A673 (cell line): Measurements from ENCODE around the gene NDUFS7. TPM values are rescaled to one million over a fixed set of nuclear protein-coding genes. Genes with fewer than 3 reads are reported as not detected.

Source experiments
- BruUV-seq: library from RNA; stranded (reverse); fragments of 400-500 nt; replicated peaks from 2 replicates; lab custom pipeline; 2021; lab: Mats Ljungman, UMichigan
- CTCF ChIA-PET: fragments of 300-600 bp; sonication (Branson Sonifier 250); formaldehyde crosslinking; loops from one replicate; lab custom pipeline; 2022; ENCODE audit warnings: antibody characterized with exemption; lab: Charles Lee
- POLR2A ChIA-PET: fragments of 300-600 bp; sonication (Branson Sonifier 250); formaldehyde crosslinking; loops from one replicate; lab custom pipeline; 2022; ENCODE audit warnings: antibody characterized with exemption; ENCODE audit not compliant: low non-redundant PET; lab: Charles Lee
- DNase-seq: peaks from one replicate; pipeline ENCODE4 v3.0.0-alpha.2; 2015; ENCODE audit warnings: low spot score
- H3K27ac ChIP-seq: fragments of 200-600 bp; sonication (generic); 2 replicates; pipeline ENCODE4 v1.5.1; 2016; ENCODE audit warnings: mixed run types, low read depth, mild to moderate bottlenecking, mixed read lengths, antibody characterized with exemption, low read length; ENCODE audit not compliant: poor library complexity, severe bottlenecking
- H3K27me3 ChIP-seq: fragments of 200-600 bp; sonication (generic); replicated peaks from 2 replicates; pipeline ENCODE4 v1.6.1; 2017; ENCODE audit warnings: mixed run types, low read depth, mild to moderate bottlenecking, mixed read lengths, antibody characterized with exemption, low read length; ENCODE audit not compliant: insufficient read depth, poor library complexity
- H3K36me3 ChIP-seq: fragments of 200-600 bp; sonication (generic); 2 replicates; pipeline ENCODE4 v1.6.1; 2016; ENCODE audit warnings: mixed run types, mild to moderate bottlenecking, mixed read lengths, antibody characterized with exemption, low read length; ENCODE audit not compliant: insufficient read depth, poor library complexity, severe bottlenecking
- H3K4me1 ChIP-seq: fragments of 200-600 bp; sonication (generic); 2 replicates; pipeline ENCODE4 v1.6.1; 2017; ENCODE audit warnings: mixed run types, mild to moderate bottlenecking, mixed read lengths, antibody characterized with exemption, low read length; ENCODE audit not compliant: insufficient read depth, poor library complexity, severe bottlenecking
- H3K4me3 ChIP-seq: fragments of 200-600 bp; sonication (generic); 2 replicates; pipeline ENCODE4 v1.5.1; 2016; ENCODE audit warnings: low read depth, mixed run types, mild to moderate bottlenecking, mixed read lengths, low read length; ENCODE audit not compliant: poor library complexity, severe bottlenecking
- H3K9me3 ChIP-seq: fragments of 200-600 bp; sonication (generic); 2 replicates; pipeline ENCODE4 v1.6.1; 2016; ENCODE audit warnings: mixed run types, low read depth, mild to moderate bottlenecking, mixed read lengths, antibody characterized with exemption, low read length; ENCODE audit not compliant: poor library complexity, severe bottlenecking
- CTCF ChIP-seq: fragments of 300-800, 200-600 bp; sonication (generic); conservative IDR thresholded peaks from 2 replicates; pipeline ENCODE4 v1.5.1; 2017; ENCODE audit warnings: low read depth, mild to moderate bottlenecking, antibody characterized with exemption, low read length, moderate library complexity, mixed read lengths
- EZH2 ChIP-seq: fragments of 200-600 bp; sonication (generic); IDR thresholded peaks from 2 replicates; pipeline ENCODE4 v1.6.1; 2017; ENCODE audit warnings: borderline replicate concordance, low read depth, mild to moderate bottlenecking, mixed read lengths, antibody characterized with exemption, low read length; ENCODE audit not compliant: poor library complexity, severe bottlenecking
- intact Hi-C: fragments of 100-400 bp; cut with micrococcal nuclease; formaldehyde crosslinking; loops from one replicate; pipeline ENCODE4 v1.10.0; 2022; ENCODE audit not compliant: unreplicated experiment
- total RNA-seq: library from RNA; stranded (reverse); gene quantifications from 2 replicates; pipeline ENCODE4 v1.2.3, GENCODE V29; 2021

The NDUFS7 gene
- total RNA-seq, 1 experiment from 2014 or later, result 101 TPM

- ChIA-PET POLR2A (no interaction called here), CTCF (interaction anchor here (2.2 kb wide), 1 partner anchor 116 kb away, joined by 7 read pairs; no protein-coding TSS in a partner anchor)
- BruUV-seq, result no TSS peak
- H3K9me3 ChIP-seq, result no peaks in the 10 kb centered on the region
- DNase-seq, result peak; percentile 35
- intact Hi-C loops, result no loop called here
- no peaks in the 10 kb centered on the region for H3K27me3 ChIP-seq
- H3K4me3 ChIP-seq, result peak overlapping the region; percentile 29
- H3K27ac ChIP-seq, result peak overlapping the region; percentile 83
- no peak for TF ChIP-seq EZH2
- no peak for TF ChIP-seq CTCF
- H3K36me3 ChIP-seq, result peaks cover 34% of the 10 kb centered on the region
- H3K4me1 ChIP-seq, result peaks cover 54% of the 10 kb centered on the region
Measured at GRCh38 chr19:1360126-1360817, 23.4 kb upstream of the NDUFS7 start.

GRCh38 chr19:1360818-1361461 lies 22.8 kb upstream of the NDUFS7 start:
- Histone ChIP-seq H3K27ac (peak overlapping the region; percentile 83), H3K4me3 (peak overlapping the region; percentile 29), H3K4me1 (peaks cover 51% of the 10 kb centered on the region), H3K27me3 (no peaks in the 10 kb centered on the region), H3K9me3 (no peaks in the 10 kb centered on the region), H3K36me3 (peaks cover 40% of the 10 kb centered on the region)
- DNase-seq, result peak; percentile 89
- POLR2A ChIA-PET, result no interaction called here
- CTCF ChIA-PET, result interaction anchor here (2.2 kb wide), 1 partner anchor 116 kb away, joined by 7 read pairs; no protein-coding TSS in a partner anchor
- no peak for TF ChIP-seq EZH2
- no peak for TF ChIP-seq CTCF
- intact Hi-C loops, result no loop called here
- no TSS peak for BruUV-seq

- ChIA-PET CTCF (interaction anchor here (1.0 to 2.2 kb wide), 2 partner anchors 8 to 117 kb away, joined by 3 to 7 read pairs; no protein-coding TSS in a partner anchor), POLR2A (no interaction called here)
- no peak for TF ChIP-seq EZH2
- no peak for TF ChIP-seq CTCF
- Histone ChIP-seq H3K36me3 (peaks cover 48% of the 10 kb centered on the region), H3K9me3 (no peaks in the 10 kb centered on the region), H3K27me3 (no peaks in the 10 kb centered on the region), H3K27ac (peak overlapping the region; percentile 83), H3K4me1 (peaks cover 42% of the 10 kb centered on the region), H3K4me3 (peak overlapping the region; percentile 29)
- DNase-seq, result peak; percentile 85
- no TSS peak for BruUV-seq
- intact Hi-C loops, result no loop called here
Measured at GRCh38 chr19:1361601-1362386, 21.9 kb upstream of the NDUFS7 start.
